HCEC 1CT (cell line): ENCODE measurements around the gene CEP112.
"Not testable (repeated sequence)": the region's sequence is repeated elsewhere in the genome, so short reads cannot be mapped to it uniquely, and the experiment has no call there.

Source experiments
- DNase-seq: peaks from one replicate; pipeline ENCODE4 v3.0.0-alpha.2; 2017

Gene CEP112

DNA sequence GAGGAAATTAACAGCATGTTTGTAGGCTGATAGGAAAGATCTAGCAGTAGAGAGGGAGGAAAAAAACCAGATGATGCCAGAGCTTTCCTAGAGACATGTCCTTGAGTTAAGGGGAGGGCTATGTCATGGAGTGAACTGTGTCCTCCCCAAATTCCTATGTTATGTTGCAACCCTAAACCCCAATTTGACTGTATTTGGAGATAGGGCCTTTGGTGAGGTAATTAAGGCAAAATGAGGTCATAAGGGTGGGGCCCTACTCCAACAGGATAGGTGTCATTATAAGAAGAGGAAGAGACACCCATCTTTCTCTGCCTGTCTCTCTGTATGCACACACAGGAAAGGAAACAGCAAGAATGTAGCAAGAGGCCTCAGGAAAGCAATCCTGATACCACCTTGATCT, 435.2 kb downstream of the CEP112 start:
- peak; percentile 18 for DNase-seq

DNA sequence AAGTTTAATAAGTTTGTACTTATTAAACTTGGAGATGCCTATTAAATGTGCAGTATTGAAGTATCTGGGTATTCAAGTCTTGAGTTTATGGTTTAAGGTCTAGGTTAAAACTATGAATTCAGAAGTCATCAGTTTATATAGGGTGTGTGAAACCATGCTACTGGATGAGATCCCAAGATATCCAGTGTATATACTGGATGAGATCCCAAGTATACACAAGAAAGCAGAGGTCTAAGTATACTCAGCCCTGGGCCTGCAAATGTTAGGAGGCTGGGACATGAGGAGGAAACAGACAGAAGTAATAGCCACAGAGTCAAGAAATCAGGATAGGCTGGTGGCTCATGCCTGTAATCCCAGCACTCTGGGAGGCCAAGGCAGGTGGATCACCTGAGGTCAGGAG, 436.1 kb downstream of the CEP112 start:
- no peak for DNase-seq

DNA sequence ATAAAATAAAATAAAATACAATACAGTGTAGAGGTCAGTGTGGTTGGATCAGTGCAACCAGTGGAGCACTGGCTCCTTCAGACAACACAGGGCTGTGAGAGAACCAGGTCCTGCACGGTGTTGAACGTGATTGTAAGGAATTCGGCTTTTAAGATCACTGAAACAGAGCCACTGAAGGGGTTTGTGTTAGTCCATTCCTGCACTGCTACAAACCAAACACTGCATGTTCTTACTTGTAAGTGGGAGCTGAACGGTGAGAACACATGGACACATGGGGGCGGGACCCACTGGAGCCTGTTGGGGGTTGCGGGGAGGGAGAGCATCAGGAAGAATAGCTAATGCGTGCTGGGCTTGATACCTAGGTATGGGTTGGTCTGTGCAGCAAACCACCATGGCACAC, 437.3 kb downstream of the CEP112 start:
- no peak for DNase-seq

DNA sequence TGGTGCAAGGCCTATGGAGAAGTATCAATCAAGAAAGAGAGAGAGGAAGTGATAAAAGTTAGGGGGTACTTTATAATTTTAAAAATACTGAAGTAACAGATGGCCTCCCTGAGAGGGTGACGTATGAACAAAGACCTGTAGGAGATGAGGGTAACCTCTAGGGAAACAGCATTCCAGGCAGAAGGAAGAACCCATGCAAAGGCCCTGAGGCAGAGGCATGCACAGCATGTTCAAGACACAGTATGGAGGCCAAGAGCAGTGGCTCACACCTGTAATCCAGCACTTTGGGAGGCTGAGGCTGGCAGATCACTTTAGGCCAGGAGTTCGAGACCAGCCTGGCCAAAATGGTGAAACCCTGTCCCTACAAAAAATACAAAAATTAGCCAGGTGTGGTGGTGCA, 437.9 kb downstream of the CEP112 start:
- DNase-seq = no peak

DNA sequence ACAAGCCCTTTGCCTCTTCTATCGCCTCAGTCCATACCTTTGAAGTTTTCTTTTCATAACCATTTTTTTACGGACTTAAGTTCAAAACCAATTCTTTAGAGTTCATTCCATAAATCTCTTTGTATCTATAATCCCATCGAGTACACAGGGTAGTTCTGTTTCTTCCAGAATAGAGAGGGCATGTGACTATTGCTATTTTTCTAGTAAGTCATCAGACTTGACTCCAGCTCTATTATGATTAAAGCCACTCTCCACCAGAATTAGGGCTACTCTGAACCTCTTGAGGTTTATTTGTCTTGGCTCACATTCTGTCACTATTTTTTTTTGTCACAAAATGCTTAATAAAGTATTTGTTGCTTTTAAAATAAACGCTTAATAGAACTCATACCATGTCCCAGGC, 438.6 kb downstream of the CEP112 start:
- DNase-seq = no peak

DNA sequence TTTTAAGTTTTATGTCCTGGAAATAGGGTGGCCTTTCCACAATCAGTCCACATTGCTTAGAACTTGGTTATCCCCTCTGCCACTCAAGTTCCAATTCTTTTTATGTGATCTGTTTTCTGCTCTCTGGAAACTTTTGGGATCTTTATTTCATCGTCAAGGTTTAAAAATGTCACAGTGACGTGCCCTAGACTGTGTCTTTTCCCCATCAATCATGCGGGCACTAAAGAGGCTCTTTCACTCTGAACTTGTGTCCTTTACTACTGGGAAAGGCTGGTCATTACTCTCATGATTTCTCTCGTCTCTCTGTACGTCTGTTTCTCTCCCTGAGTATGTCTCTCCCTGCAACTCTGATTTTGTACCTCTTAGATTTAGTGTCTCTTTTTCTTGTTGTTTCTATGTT, 440.7 kb downstream of the CEP112 start:
- no peak for DNase-seq

DNA sequence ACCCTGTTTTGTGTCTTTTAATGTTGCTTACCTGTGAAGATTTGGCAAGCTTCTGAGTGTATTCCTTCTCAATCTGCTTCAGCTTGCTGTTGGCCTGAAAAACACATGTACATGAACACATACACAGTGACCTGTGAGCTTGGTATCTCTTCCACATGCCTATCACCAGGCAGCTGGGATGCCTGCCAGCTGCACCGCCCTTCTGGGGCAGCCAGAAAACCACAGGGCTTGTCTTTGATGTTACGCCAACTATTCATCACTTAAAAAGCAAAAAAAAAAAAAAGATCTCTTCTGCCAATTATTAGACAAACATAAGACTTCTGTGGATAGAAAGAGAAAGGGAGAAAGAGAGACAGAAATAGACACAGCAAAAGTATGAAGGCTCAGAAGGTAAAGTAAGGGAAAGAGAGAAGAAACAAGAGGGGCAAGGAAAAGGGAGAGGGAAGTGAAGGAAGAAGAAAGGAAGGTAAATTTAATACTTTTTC, 441.3 kb downstream of the CEP112 start:
- peak; percentile 92 for DNase-seq

DNA sequence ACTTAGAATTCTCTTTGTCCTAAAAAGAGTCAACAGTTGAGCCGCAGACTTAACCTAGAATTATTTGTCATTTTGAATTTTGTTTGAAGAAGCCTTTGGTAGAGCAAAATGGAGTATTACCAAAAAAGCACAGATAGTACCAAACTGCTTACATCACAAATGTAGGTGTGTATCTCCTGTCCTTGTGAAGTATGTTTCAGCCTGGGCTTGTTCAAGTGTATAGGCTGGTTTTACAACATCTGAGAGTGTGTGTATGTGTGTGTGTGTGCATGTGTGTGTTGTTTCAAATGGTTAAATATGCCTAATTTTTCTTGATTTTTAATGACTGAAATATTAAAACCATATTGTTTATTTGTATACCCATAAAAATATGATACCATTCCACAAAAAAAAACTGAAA, 441.8 kb downstream of the CEP112 start:
- no peak for DNase-seq

DNA sequence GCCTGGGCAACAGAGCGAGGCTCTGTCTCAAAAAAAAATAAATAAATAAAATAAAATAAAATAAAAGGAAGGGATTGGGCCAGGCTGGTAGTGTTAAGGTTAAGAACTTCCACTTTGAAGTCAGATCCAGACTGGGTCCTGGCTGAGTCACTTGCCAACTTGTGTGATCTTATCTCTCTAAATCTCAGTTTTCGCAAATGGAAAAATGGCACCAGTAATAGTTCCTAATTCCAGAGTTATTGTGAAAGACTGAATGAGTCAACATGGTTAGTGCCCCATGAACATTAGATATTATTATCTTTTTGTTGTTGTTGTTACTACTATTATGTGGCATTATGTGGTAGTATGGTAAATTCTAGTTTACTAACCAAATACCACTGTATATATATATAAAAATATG, 442.5 kb downstream of the CEP112 start:
- DNase-seq = peak; percentile 34

DNA sequence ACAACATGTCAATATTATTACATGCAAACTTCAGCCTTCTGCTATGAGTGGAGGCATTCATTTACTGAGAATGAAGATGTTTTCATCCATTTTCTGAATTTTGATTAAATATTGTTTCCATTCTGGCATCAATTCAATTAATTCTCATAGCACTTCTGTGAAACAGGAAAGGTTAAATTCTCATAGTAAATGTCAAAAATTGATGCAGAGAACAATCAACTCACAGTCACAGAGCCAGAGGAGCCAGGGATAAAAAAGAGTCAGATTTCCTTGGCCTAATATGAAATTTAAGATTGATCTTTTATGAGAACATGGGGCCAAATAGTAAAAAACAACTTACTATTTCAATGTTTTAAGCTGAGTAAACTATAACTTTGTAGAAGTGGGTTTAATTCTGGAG, 446.7 kb downstream of the CEP112 start:
- DNase-seq = no peak

DNA sequence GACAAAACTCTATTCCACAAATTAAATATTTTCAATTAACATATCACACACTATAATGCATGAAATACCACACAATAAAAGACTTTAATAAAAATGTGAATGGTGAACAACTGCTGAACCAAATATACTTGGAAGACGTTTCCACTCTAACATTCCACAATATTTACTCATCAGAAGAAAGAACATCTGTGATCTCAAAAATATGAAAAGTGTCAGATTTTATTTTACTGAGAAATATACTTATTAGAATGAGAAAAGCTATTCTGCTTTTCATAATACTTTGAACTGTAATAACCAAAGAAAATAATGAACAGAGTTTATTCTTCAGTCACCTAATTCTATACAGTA, 448.7 kb downstream of the CEP112 start:
- peak; percentile 61 for DNase-seq

DNA sequence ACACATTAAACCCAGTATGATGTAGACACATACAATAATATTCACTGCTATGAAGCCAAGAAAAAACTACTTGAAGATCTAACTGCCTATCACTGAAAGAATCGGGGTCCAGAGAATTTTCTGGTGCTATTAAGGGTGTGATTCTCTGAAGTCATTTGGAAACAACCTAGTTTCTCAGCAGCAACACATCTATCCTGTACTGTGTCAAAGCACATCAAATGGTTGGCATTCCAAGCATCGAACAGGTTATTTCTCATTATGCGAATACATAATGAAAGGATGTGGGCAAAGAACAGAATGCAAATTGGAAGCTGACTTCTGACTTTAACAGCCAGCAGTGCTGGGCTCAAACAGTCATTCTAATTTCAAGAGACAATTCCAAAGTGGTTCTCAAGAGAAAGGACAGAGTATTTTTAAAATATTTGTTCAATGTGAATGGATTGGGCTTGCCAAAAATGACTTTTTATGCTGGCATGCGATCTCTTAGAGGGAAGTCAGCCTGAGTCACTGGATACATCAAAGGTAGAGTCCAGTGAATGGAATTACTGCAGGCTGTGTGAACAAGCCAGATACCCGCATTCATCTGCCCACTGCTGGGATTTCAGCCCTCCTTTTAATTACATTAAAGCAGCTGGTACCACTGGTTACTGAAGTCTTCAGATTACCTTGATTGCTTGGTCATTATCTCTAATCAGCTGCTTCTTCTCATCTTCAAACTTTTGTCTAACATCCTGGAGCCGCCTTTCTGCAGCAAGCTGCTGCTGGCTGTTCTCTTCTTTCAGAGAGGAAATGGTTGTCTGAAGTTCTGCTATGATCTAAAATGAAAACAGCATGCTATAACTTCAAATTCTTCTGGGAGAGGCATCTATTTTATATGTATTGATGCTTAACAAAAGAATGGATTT, 449.3 kb downstream of the CEP112 start:
- DNase-seq = peak; percentile 83

DNA sequence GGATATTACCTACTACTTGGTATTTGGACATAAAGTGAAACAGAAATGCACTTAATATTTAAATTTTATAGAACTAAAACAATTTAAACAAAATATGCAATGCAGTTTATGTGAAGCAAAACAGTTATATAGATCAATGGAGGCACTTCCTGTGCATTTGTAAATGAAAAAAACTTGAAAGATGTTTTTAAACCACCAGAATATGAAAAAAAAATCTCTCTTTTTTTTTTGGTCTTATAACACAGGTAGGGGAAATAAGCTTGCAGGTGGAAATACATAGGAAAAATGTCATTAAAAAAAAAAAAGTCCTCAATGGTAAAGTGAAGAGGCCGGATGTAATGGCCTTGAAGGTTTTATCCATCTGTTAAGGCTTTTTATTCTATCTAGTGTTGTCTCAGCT, 450.2 kb downstream of the CEP112 start:
- no peak for DNase-seq

DNA sequence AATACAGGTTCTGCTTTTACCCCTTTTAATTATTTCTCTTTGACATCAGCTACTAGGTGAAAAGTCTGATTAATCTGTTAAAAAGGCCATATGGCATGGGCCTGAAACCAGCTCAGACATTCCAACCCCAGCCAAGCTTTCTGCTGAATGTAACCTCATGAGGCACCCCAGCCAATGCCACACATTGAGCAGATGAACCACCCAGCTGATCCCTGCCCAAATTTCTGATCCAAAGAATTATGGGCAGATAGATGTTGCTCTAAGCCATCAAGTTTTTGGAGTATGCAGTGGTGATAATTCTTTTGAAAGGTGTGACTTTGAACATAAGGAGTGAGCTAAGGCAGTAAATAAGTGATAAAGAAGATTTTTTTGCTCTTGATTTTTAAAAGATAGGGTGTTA, 452.9 kb downstream of the CEP112 start:
- DNase-seq = no peak

DNA sequence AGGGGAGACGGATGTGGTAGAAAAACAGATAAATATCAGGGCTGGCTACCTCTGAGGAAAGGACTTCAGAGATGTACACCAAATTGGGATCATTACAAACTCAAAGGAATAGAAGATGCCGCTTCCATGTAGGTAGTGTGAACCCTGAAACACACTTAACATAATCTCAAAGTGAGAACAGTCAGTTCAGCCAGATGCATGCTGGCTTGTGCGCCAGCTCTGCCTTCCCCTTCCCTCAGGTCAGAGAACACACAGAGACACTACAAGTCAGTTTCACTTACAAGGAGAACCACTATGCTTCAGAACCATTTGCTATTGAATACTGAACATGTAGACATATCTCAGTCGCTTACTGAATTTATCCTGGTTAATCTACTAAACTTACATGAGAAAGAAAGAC, 454.5 kb downstream of the CEP112 start:
- no peak for DNase-seq

DNA sequence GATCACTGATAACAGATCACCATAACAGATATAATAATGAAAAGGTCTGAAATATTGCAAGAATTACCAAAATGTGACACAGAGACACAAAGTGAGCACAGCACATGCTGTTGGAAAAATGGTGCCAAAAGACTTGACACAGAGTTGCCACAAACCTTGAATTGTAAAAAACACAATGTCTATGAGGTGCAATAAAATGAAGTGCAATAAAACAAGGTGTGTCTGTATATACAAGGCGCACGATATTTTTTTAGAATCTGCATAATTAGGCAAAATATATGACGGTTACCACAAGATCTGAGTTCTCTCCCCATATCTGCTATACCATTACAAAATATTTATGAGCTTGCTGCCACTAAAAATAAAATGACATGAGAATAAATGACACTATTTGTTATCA, 458.6 kb downstream of the CEP112 start:
- DNase-seq = no peak

DNA sequence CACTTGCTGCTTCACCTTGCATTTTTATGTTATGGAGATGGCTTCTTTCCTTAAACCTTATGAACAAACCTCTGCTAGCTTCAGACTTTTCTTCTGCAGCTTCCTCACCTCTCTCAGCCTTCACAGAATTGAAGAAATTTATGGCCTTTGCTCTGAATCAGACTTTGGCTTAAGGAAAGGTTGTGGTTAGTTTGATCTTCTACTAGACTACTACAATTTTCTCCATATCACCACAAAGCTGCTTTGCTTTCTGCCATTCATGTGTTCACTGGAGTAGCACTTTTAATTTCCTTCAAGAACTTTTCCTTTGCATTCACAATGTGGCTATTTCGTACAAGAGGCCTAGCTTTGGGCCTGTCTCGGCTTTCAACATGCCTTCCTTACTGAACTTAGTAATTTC, 459.3 kb downstream of the CEP112 start:
- DNase-seq = not testable (repeated sequence)

DNA sequence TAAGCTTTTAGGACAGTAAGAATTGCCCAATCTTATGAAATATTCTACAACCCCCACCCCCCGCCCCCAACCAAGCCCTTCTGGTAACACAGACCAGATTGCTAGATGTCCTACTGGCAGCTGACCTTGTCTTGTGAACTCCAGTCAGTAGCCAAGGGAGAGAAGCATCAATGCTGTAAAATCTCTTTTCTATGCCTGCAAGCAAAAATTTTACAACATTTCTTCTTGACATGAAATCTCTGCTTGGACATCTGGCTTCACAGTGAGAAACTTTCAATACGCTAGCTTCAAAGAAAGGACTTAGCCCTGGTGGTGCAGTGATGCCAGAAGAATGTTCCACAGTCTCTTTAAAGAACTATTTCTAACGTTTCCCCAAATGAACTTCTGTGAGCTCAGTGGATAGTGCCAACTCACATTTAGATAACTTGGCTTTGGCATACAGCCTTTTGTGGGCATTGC, 461.2 kb downstream of the CEP112 start:
- DNase-seq = no peak

DNA sequence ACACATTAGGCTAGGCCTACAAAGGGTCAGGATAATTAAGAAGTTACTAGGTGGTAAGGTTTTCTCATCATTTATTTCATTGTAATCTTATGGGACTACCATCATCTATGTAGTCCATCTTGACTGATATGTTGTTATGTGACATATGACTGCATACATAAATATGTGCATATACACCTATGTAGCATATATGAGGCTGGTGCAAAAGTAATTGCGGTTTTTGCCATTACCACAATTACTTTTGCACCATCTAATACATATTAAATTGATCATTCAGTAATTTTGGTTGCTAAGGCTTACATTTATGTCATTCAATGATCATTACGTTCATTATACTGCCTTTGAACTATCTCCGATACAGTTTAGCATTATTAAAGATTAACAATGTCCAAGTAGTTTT, 462.7 kb downstream of the CEP112 start:
- no peak for DNase-seq

DNA sequence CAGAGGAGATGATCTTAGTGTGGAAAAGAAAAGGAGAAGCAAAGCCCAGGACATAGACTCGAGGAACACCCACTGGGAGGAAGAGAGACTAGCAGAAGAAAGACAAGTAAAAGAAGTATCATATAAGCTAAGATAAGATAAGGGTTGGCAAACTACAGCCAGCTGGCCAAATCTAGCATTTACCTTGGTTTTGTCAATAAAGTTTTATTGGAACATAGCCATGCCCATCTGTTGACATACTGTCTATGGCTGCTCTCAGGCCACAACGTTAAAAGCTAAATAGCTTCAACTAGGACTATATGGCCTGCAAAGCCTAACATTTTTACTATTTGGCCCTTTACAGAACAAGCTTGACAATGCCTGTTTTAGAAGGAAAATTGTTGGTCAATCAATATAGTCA, 464.1 kb downstream of the CEP112 start:
- DNase-seq = no peak

DNA sequence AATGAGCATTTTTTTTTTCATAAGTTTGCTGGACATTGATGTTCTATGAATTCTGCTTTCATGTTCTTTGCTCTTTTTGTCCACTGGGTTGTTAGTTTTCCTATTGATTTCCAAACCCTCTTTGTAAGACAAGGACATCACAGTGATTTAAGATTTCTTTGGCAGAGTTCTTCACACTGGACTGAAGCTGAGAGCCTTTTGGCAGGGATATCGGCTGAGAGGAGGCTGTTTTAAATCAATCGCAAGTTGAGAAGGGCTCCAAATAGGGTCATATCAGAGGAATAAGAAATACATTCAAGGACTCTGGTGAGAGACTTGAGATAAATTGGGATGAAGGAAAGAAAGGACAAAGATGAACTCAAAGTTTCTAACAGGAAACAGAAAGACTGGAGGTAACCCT, 464.7 kb downstream of the CEP112 start:
- no peak for DNase-seq

DNA sequence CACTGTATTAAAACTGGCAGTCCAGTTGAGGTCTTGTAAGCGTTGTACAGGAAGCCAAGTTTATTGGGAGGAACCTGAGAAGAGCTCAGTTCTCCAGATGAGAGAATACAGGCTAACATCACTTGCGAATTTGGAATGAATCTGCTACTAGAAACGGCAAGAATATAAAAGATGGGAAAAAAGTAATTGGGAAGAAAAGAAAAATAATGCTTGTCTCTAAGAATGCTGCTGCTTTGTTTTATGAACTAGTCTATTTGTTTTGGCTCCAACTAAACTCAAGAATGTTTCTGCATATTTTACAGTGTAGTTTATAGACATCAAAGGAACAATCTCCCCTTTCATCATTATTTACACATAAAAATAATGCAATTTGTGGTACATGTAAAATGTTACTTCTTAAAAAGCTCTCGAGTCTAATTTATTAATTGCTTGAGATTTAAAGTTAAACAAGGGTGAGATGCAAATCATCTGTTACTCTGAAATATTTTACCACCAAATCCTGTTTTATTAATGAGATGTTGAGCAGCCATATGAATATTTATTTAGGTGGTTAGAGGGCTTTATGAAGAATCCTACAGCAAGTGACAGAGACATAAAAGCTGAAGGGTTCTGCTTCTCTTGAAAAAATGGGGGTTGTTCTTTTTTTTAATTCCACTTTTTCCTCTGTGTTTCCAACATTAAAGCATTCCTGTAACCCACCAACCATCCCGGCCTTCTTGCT, 468.3 kb downstream of the CEP112 start:
- no peak for DNase-seq

DNA sequence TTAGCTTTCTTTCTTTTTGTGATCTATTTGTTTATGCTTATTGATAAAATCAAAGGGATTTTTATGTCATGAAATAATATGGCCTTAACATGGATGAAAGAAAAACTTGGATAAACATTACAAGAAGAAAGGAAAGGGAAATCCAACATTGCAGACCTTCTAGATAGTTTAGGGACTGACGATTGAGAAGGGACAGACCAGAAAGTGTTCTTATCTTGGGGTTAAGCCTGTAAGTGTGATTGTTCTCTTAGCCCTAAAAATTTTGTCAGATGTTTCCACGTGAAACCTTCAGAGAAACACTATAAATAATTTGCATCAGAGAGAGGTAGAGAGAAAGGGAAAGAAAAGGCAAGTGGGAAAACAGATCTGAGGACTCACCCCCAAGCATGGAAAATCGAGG, 473.3 kb downstream of the CEP112 start:
- DNase-seq = no peak
